Neutrophil (primary cell): ENCODE data around the gene ANGPTL7.

Experiments used
- H3K27ac ChIP-seq: fragments of 200-600 bp; sonication (generic); 2 replicates; pipeline ENCODE4 v1.5.1; 2016; ENCODE audit warnings: mild to moderate bottlenecking, moderate library complexity
- H3K27me3 ChIP-seq: fragments of 200-600 bp; sonication (generic); 2 replicates; pipeline ENCODE4 v1.6.0; 2016; ENCODE audit warnings: mild to moderate bottlenecking
- H3K36me3 ChIP-seq: fragments of 200-600 bp; sonication (generic); 2 replicates; pipeline ENCODE4 v1.5.1; 2017
- H3K4me1 ChIP-seq, 2 experiments: fragments of 200-600 bp in 1 of 2; sonication (generic) in 1 of 2; 1 replicate in 1 of 2; 2 replicates in 1 of 2; pipeline versions ENCODE4 v1.5.1 to v1.6.1; 2013 to 2016; ENCODE audit warnings: low read depth in 1 of 2, low read length in 1 of 2, mild to moderate bottlenecking in 1 of 2, moderate library complexity in 1 of 2; ENCODE audit not compliant: control insufficient read depth in 1 of 2, insufficient read depth in 1 of 2
- H3K4me3 ChIP-seq, 2 experiments: fragments of 200-600 bp in 1 of 2; sonication (generic) in 1 of 2; 1 replicate in 1 of 2; 2 replicates in 1 of 2; pipeline ENCODE4 v1.5.1; 2013 to 2016; ENCODE audit warnings: low read depth in 1 of 2, low read length in 1 of 2, mild to moderate bottlenecking in 1 of 2, moderate library complexity in 1 of 2
- H3K9me3 ChIP-seq: fragments of 200-600 bp; sonication (generic); 2 replicates; pipeline ENCODE4 v1.5.1; 2016
- CTCF ChIP-seq: fragments of 200-600 bp; sonication (generic); IDR thresholded peaks from 2 replicates; pipeline ENCODE4 v1.5.1; 2016; ENCODE audit warnings: antibody characterized with exemption

ANGPTL7 gene

DNA sequence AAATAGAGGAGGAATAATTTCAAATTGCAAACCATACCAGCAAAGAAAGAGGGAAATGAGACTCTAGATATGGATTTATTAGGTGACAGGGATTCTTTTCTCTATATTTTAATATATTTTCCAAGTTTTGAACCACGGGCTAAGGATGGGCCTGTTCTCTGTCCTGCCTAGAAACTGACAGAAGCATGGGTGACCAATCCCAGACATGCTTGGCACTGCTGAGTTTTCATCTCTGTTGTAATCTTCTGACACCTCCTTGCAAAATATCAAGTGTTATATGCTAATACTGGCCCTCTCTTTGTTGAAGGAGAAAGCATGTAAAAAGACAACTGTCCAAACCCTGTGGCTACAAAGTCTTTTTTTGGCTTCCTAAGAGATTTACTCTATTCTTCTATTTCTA lies 774 bp upstream of the ANGPTL7 start:
- Histone ChIP-seq H3K27ac (no peak overlapping the region), H3K4me1 (no peaks in the 10 kb centered on the region), H3K4me3 (no peak overlapping the region), H3K9me3 (no peaks in the 10 kb centered on the region), H3K36me3 (peaks cover 56% of the 10 kb centered on the region), H3K27me3 (no peaks in the 10 kb centered on the region)
- no peak for TF ChIP-seq CTCF

GRCh38 chr1:11193376-11193775 lies 4.2 kb downstream of the ANGPTL7 start:
- H3K9me3 ChIP-seq, result no peaks in the 10 kb centered on the region
- no peak overlapping the region for H3K27ac ChIP-seq
- H3K27me3 ChIP-seq, result no peaks in the 10 kb centered on the region
- TF ChIP-seq CTCF, result no peak
- H3K4me3 ChIP-seq, result no peak overlapping the region
- H3K4me1 ChIP-seq, result no peaks in the 10 kb centered on the region
- H3K36me3 ChIP-seq, result peaks cover 88% of the 10 kb centered on the region

GRCh38 chr1:11194407-11195176 lies 5.4 kb downstream of the ANGPTL7 start:
- Histone ChIP-seq H3K27me3 (no peaks in the 10 kb centered on the region), H3K9me3 (no peaks in the 10 kb centered on the region), H3K27ac (no peak overlapping the region), H3K36me3 (peaks cover 95% of the 10 kb centered on the region), H3K4me3 (no peak overlapping the region), H3K4me1 (no peaks in the 10 kb centered on the region)
- TF ChIP-seq CTCF, result no peak

DNA sequence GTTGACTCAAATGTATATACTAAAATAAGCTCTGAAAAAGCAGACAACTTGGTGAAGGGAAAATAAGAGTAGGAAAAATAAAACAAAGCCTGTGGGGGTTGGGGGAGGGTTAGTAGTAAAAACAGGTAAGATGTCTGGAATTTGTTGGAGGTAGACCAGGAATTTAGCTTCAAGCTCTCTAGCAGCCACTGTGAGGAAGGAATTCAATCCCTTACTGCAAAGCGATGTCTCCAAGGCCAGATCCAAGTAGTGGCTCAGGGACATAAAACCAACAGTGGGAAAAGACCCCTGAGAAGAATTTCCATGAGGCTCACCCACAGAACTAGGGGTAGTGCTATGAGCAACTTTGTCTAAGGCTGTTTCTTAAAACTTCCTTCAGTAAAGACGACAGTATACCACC lies 7.8 kb downstream of the ANGPTL7 start:
- no peak for TF ChIP-seq CTCF
- Histone ChIP-seq H3K27me3 (no peaks in the 10 kb centered on the region), H3K9me3 (no peaks in the 10 kb centered on the region), H3K4me3 (no peak overlapping the region), H3K36me3 (peaks cover 95% of the 10 kb centered on the region), H3K4me1 (no peaks in the 10 kb centered on the region), H3K27ac (no peak overlapping the region)

GRCh38 chr1:11197359-11197758 lies 8.2 kb downstream of the ANGPTL7 start:
- H3K4me1 ChIP-seq, result no peaks in the 10 kb centered on the region
- H3K9me3 ChIP-seq, result no peaks in the 10 kb centered on the region
- no peaks in the 10 kb centered on the region for H3K27me3 ChIP-seq
- no peak overlapping the region for H3K4me3 ChIP-seq
- H3K36me3 ChIP-seq, result peaks cover 94% of the 10 kb centered on the region
- no peak overlapping the region for H3K27ac ChIP-seq
- no peak for TF ChIP-seq CTCF
